HG03103 (cell line): ENCODE data around the gene IPCEF1.

Experiments
- ATAC-seq: cut with Tn5 transposase; IDR thresholded peaks from one replicate; pipeline ENCODE4 v1.9.1; 2021; ENCODE audit warnings: low read depth; ENCODE audit not compliant: unreplicated experiment

IPCEF1 gene

GRCh38 chr6:154377726-154378125, 21.1 kb upstream of the IPCEF1 start:
- no peak for ATAC-seq

GRCh38 chr6:154373971-154374370, 17.4 kb upstream of the IPCEF1 start:
- ATAC-seq = no peak

DNA sequence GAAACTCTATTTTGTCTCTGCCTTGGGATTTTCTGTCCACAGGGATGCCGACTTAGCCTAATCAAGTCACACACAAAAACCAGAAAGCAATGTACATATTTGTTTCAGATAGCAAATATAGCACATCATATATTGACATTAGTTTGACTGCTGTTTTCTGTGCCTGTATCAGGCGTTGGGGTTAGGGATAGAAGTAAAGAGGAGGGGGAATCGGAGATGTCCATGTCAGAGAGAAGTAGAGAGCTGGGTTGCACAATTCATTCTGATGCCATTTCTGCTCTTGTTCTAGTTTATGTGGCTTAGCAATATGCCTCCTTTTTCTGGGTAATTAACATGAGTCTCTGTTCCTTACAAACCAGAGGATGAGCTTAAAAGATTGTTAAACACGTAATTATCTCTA, 14.7 kb upstream of the IPCEF1 start:
- ATAC-seq = no peak

DNA sequence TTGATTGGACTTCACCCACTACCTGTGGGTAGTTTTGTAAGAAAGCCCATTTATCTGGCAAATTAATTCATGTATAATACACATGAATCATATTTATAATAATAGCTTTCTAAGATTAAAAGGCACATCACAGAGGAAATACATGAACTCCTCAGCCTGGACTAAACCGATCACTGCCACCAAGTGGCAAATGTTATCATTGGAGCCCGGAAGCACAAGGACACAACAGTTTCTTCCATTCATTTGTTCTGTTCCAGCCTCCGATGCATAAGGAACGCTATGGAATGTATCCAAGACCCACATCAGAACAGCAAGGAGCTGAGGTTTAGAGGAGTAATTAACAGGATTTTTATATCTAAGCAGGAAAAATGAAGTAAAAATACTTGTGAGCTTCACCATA, 13.9 kb upstream of the IPCEF1 start:
- ATAC-seq = peak; percentile 59

GRCh38 chr6:154367839-154368695, 11.5 kb upstream of the IPCEF1 start:
- no peak for ATAC-seq

DNA sequence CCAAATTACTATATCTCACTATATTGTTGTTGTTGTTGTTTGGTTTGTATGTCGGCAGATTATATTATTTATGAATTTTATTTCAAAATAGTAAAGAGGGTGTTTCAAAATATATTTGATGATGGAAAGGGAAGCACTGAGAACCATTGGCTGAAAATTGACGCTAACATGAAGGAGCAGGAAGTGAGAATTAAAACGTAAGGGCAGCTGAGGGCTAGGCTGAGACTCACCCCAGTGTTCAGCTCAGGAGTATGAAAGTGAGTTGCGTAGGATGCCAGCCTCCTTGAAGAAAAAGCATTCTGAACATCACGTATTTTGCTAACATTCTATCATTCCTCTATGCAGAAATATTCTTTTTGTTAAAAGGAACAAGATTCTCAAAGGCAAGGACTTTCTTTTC, 10.7 kb upstream of the IPCEF1 start:
- ATAC-seq = no peak

- no peak for ATAC-seq
These were observed 7.2 kb upstream of the IPCEF1 start for GRCh38 chr6:154363821-154364220.

- no peak for ATAC-seq
These were observed 4.9 kb upstream of the IPCEF1 start for GRCh38 chr6:154361476-154361875.

- ATAC-seq = no peak
These were observed 3.9 kb upstream of the IPCEF1 start for GRCh38 chr6:154360476-154360875.

DNA sequence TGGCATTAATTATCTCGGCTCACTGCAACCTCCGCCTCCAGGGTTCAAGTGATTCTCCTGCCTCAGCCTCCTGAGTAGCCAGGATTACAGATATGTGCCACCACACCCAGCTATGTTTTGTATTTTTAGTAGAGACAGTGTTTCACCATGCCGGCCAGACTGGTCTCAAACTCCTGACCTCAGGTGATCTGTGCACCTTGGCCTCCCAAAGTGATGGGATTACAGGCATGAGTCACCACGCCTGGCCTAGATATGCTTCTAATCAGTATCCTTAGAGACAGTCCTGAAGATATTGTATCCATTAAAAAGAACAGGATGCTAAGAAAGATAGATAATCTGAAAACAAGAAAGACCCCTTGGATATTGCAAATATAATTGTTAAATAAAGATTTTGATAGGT, 3.1 kb upstream of the IPCEF1 start:
- ATAC-seq = no peak

GRCh38 chr6:154359161-154359574, 2.6 kb upstream of the IPCEF1 start:
- no peak for ATAC-seq

- no peak for ATAC-seq
These were observed 1.5 kb upstream of the IPCEF1 start for GRCh38 chr6:154358019-154358545.

GRCh38 chr6:154356113-154356512, 490 bp downstream of the IPCEF1 start:
- ATAC-seq = no peak

GRCh38 chr6:154354265-154354777, 2.3 kb downstream of the IPCEF1 start:
- no peak for ATAC-seq

GRCh38 chr6:154353626-154354025, 3.0 kb downstream of the IPCEF1 start:
- ATAC-seq = no peak

GRCh38 chr6:154352898-154353585, 3.6 kb downstream of the IPCEF1 start:
- peak; percentile 65 for ATAC-seq

DNA sequence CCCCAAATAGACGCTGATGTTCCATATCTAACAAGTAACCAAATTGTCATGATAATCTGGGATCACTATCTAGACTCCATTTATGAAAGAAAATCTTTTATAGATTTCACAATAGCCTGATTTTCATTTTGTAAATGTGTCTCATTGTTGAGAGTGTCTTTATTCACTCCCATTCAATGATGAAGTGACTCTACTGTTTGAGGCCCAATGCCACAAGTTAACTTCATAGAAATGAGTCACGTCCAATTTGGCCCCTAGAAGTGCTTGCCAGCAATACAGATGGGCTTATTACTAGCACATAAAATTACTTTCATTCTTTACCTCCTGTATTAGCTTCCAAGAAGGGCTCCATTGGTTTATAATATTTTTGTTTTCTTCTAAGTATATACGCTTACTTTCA, 6.3 kb downstream of the IPCEF1 start:
- ATAC-seq = no peak

DNA sequence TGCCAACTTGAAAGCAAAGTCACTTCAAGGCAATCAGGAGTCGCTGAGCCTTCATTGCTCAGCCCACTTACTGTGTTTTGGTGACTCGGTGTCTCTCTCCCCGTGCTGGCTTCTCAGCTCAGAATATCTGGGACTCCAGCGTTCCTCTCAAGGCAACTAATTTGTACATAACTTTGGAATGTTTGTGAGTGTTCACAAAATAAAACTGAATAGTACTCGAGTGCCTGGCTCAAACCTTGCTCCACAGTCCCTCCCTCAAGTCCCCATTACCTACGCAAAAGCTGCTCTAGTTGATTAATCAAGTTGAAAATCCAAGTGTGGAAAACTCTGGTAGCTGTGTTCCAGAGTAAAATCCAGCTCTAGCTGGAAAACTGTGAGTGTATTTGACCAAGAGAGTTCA, 8.6 kb downstream of the IPCEF1 start:
- no peak for ATAC-seq

DNA sequence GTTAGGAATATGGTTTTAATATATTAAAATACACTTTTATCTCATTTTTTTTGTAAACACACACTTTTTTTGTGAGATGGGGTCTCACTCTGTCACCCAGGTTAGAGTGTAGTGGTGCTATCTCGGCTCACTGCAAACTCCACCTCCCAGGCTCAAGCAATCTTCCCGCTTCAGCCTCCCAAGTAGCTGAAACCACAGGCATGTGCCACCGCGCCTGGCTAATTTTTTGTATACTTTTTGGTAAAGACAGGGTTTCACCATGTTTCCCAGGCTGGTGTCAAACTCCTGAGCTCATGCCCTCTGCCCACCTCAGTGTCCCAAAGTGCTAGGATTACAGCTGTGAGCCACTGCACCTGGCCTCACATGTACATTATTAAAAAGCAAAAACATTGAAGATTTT, 10.8 kb downstream of the IPCEF1 start:
- no peak for ATAC-seq

GRCh38 chr6:154343473-154344308, 12.9 kb downstream of the IPCEF1 start:
- ATAC-seq = no peak

DNA sequence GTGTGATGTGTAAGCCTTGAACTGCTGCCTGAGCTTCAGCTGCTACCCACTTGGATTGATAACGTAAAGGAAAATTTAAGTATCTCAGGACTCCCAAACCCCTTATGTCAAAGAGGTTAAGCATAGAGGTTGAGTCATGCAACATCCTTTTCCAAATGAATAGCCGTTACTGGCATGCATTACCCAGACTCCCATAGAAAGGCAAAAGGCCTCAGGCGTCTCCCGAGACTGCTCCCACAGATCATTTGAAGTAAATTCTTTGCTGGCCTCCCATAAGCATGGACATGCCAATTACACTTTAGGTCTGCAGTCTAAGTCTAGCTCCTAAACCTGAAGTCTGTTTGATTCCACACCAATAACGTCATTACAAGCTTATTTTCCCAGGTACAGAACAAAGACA, 14.7 kb downstream of the IPCEF1 start:
- no peak for ATAC-seq
